Endothelial cell of coronary artery (primary cell): ENCODE data around the gene CDK5. TPM values are rescaled to one million over a fixed set of nuclear protein-coding genes. Genes with fewer than 3 reads are reported as not detected.

Experiments used
- total RNA-seq: library from RNA; depleted of rRNA; stranded (reverse); fragments of >200 nt; gene quantifications from 2 replicates; pipeline ENCODE4 v1.2.3, GENCODE V29; 2014

The CDK5 gene
- 24.8 and 33.5 TPM in 2 replicates for total RNA-seq

DNA sequence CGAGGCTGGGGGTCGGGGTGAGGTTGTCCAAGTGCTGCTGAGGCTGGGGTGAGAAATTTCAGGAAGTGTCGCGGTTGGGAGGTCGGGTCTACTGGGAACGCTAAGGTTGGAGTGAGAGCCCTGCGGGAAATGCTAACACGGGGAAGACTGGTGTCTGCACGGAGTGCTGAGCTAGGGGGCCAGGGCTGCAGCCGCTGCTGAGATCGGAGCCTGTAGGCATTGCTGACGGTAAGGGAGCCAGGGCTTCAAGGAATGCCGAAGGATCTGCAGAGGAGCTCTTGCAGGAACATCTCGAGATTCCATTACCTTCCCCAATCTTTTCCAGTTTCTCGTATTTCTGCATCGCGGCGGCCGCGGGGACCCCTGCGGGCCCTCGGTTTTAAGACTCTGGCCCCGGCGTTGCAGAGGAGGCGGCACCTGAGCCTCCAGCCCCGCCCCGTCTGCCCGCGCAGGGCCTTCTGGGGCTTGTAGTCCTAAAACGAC, at the start of gene CDK5:
Gene CDK5, minus strand, starts transcription at position 392 of the 483 bp plus-strand sequence. Its CDS starts 49 bp downstream, at position 343.

DNA sequence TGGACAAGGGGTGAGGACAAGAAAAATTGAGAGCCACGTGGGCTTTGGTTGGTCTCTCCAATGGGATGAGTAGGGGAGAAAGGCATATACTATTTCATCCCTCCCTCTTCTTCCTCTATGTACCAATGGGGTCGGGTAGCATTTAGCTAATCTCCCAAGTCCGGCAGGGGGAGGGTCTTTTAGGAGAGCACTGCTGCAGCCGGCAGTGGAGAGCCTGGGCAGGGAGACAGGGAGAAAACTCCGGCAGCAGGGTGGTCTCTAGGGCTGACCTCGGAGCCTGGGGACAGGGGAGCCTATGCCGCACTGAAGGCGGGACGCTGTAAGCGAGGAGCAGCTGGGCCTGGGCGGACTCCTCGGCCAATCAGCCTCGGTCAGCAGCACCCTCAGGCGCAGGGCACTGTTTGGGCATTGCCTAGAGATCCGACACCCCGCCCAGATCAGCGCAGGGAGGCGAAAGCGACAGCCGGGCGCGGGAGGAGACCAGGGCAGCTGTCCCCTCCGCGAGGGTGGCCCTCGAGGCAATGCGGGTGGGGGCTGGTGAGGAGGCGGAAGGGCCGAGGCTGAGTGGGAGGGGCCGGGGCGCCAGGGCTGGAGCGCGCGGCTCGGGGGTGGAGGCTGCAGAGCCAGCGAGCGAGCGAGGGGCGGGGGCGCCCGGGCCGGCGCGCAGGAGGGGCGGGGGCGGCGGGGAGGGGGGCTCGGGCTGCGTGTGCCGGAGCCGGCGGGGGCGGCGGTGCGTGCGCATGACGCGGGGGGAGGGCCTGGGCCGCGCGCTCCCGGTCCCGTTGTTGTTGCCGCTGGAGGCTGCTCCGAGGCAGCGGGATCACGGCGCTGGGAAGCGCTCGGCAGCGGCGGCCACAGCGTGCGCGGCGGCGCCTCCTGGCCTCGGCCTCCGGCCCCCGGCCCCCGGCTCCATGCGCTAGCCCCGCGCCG, 28.3 kb upstream of the CDK5 start, which contains the start of gene AGAP3:
Gene AGAP3, plus strand, starts transcription at position 785 of the 930 bp plus-strand sequence. CDS start 267 bp downstream, outside the sequence.

DNA sequence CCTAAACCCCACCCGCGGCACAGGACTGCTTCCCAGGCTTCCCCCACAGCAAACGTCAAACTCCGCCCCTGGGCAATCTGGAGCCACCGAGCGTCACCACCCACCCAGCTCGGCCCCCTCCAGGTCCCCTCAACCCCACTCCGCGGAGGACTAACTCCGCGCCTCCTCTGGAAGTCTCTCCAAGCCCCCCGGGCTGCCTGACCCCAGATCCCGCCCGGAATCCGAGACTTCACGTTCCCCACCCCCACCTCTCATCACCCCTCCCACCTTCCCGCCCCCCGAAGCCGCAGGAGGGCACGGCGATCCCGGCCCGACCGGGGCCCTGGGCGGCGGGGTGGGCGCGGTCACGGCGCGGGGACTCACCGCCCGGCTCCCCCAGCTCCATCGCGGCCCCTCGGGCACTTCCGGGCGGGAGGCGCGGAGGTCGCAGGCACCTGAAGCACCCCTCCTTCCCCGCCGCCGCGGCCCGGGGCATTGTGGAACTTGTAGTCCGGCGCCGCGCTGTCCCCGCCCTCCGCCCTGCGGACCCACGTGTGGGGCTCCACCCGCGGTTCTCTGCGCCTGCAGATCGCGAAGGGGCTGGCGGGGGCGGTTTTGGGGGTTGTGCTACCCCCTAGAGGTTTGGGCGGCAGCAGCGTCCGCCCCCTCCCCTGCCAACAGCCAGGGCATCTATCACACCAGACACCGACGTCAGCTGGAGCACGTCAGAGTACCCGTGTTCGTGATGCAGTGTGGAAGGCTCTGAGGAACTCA, 25.6 kb upstream of the CDK5 start, which contains the start of gene TMUB1:
Gene TMUB1, minus strand, starts transcription at position 423 of the 753 bp plus-strand sequence. CDS start 930 bp downstream, outside the sequence.

DNA sequence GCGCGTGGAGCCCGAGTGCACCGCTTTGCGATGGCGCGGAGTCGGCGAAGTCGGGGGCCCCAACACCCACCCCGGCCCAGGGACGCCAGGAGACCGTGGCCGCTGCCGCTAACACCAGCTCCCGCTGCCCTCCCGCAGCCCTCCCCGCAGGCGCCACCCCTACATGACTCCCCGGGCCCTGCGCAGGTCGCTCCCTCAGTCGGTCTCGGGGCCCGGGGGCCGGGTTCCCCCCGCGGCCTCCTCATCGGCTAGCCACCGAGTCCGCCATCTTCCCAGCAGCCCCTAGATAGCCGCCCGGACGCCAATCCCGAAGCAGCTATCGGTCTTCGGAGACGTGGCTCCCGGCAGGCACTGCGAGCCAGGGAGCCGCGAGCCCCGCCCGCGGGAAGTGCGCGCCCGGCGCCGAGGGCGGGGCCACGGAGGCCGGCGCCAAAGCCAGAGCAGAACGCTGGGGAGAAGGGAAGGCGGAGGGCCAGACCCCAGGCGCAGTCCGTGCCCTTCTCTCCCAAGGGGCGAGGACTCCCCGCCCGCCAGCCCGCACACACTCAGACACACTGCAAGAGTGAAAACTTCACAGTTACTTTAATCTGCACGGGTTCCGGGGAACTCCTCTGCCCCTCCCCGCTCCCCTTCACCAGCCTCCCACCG, 22.9 kb upstream of the CDK5 start, which contains the start of gene FASTK:
Gene FASTK, minus strand, starts transcription at position 288 of the 648 bp plus-strand sequence. Its CDS starts 43 bp downstream, at position 245.

DNA sequence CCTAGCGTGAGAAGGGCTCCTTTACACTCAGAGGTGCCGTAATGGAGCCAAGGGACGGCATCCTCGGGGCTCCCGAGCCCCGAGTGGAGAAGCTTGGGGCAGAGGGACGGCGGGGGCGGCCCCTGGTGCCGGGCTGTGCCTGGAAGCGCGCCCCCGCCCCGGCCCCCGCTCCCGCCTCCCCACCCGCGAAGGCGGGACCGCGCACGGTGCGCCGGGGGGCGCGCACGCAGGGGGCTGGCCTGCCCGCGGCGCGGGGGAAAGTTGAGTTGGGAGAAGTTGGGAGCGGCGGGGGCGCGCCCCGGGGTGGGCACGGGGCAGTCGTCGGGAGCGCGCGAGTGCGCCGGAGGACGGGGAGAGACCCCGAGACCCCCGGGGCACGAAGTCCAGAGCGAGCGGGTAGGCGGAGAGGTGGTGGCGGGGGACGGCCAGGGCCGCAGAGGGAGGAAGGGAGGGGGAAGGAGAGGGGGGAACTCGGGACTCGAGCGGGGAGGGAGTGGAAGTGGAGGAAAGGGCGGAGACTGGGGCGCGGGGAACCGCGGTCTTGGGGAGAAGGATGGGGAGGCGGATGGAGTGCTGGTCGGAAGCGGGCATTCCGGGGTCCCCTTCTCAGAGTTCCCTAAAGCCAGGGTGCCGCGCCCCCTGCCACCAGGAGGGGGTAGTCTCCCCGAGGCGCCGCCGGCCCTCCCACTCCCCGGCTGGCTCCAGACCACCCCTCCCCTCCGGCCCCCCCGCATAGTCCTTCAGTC, 1.8 kb upstream of the CDK5 start, which contains the start of gene SLC4A2:
Gene SLC4A2, plus strand, starts transcription at position 223 of the 746 bp plus-strand sequence. CDS start 2,399 bp downstream, outside the sequence.

DNA sequence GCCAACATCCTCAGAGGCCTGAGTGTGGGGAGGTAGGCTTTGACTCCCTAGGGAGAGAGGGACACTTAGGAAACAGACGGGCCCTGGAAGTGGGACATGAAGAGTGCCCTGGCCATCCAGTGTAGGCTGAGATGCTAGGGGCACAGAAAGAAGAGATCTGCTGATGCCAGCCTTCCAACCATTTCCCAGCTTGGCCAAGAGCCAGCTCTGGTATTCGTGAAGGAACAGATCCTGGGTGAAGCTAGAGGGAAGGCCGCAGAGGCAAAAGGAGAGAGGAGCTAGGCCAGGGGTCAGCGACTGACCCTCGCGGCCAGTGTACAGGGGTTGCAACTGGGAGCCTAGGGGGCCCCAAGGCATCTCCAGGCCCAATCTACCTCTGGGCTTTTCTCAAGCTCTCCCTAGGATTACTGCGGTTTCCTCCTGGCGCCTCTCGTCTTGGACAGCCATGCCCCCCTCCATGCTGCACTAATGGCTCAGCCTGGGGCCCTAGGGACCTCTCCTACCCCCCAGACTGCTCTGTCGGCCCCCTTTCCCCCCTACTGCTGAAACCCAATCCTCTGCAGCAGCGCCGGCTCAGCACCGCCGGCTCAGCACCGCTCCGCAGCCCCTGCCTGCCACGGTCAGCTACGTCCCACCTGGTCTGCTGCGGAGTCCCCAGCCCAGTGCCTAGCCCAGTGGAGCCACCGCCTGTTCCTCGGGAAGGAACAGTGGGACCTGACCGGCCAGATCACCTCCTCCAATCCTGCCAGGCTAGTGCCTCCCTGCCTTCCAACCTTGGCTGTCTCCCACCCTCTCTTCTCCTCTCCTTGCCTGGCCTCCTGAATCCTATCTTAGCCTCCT, 9.5 kb downstream of the CDK5 start, which contains the start of gene ASIC3:
Gene ASIC3, plus strand, starts transcription at position 556 of the 840 bp plus-strand sequence. CDS start 355 bp downstream, outside the sequence.

DNA sequence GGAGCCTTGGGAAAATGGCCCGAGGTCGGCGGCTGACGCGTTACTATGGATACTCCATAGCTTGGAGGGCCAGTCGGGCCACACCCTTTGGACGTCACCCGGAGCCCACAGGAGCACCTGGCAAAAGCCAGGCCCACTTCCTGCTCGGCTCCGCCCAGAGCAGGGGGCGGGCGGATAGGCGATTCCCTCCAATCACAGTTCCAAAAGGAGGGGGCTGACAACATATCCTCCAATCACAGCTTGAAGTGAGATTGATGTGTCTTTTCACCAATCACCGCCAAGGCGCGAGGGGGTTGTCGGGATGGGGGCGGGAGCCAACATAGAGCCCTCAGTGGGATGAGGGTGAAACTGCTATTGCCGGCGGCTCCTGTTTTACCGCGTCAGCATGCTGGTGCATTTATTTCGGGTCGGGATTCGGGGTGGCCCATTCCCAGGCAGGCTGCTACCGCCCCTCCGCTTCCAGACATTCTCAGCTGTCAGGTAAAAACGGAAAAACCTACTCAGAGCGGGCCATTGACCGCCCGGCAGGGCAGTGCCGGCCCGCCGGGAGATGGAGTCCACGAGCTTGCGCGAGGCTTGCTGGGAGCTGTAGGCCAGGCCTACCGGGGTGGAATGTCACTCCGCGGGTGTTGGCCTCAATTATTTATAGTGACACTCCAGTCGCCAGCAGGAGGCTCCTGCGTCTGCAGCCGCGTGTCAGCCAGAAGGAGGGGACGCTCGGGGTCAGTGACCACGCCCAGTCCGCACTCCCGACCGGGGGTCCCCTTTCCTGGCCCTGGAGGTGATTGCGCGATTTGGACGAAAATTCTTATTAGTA, 29.4 kb downstream of the CDK5 start, which contains the start of gene ABCB8:
Gene ABCB8, plus strand, starts transcription at position 320 of the 817 bp plus-strand sequence. Its CDS starts 66 bp downstream, at position 386.

DNA sequence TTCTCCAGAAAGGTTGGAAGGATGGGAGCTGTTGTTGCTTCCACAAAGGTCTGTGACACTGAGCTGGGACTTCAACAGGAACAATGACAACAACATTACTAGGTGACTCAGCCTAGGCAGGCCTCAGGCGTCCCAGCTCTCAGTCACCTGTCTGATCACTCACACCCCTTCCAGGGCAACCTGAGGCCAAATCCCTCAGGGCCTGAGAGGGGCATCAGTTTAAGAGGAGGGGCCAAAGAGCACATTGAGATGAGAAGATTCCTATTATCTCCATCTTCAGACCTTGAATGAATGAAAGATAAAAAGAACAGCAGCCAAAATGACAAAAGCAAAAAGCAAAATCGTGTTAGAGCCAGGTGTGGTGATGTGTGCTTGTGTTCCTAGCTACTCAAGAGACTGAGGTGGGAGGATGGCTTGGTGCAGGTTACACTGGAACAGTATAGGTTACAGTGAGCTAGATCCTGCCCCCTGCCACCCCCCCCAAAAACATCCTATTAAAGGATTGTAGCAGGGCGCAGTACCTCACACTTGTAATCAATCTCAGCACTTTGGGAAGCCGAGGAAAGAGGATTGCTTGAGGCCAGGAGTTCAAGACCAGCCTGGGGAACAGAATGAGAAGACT, 33.2 kb downstream of the CDK5 start, which contains the start of gene ATG9B:
Gene ATG9B, minus strand, starts transcription at position 60 of the 622 bp plus-strand sequence. CDS start 71 bp downstream, outside the sequence.

Other genes with a start within 250 kb of the CDK5 start
- gene AOC1, start 205.4 kb downstream of the CDK5 start, total RNA-seq = not detected in 2 replicates
- under 0.01 TPM in 1 of 2 replicates, not detected in the other for gene KCNH2, start 79.6 kb downstream of the CDK5 start, total RNA-seq
- gene NOS3, start 66.9 kb downstream of the CDK5 start, total RNA-seq = 33.9 and 54.8 TPM in 2 replicates
- gene ATG9B, start 33.4 kb downstream of the CDK5 start, total RNA-seq = 0.09 and 0.19 TPM in 2 replicates
- gene ABCB8, start 29.4 kb downstream of the CDK5 start, total RNA-seq = 22.5 and 22.7 TPM in 2 replicates
- gene ASIC3, start 9.4 kb downstream of the CDK5 start, total RNA-seq = not detected in 2 replicates
- 72.9 and 76.8 TPM in 2 replicates for gene SLC4A2, start 1.7 kb upstream of the CDK5 start, total RNA-seq
- gene FASTK, start 22.9 kb upstream of the CDK5 start, total RNA-seq = 50.7 and 57.6 TPM in 2 replicates
- gene TMUB1, start 25.6 kb upstream of the CDK5 start, total RNA-seq = 12.1 and 16.7 TPM in 2 replicates
- gene AGAP3, start 28.6 kb upstream of the CDK5 start, total RNA-seq = 50.9 and 52.5 TPM in 2 replicates
- gene GBX1, start 109.8 kb upstream of the CDK5 start, total RNA-seq = not detected in 2 replicates
- gene ASB10, start 129.4 kb upstream of the CDK5 start, total RNA-seq = not detected in 2 replicates
- gene H2BK1, start 152.6 kb upstream of the CDK5 start, total RNA-seq = not detected in 2 replicates
- gene ABCF2, start 169.3 kb upstream of the CDK5 start, total RNA-seq = 59.9 and 72.9 TPM in 2 replicates
- 45.7 and 74.4 TPM in 2 replicates for gene CHPF2, start 174.6 kb upstream of the CDK5 start, total RNA-seq
- gene SMARCD3, start 190.8 kb upstream of the CDK5 start, total RNA-seq = 4.1 and 8.1 TPM in 2 replicates